Renal cortex interstitium (tissue), 11 donors: Measurements from ENCODE around the gene OSTC. TPM values are rescaled to one million over a fixed set of nuclear protein-coding genes. Genes with fewer than 3 reads are reported as not detected.
"Not testable (repeated sequence)": the region's sequence is repeated elsewhere in the genome, so short reads cannot be mapped to it uniquely, and the experiment has no call there.

Experiments used
- DNase-seq, 11 donors: peaks; one replicate each; pipeline ENCODE4 v3.0.0-alpha.2; 2013; ENCODE audit warnings: low read depth in 9 of 11, low spot score in 4 of 11; ENCODE audit errors: extremely low read depth in 1 of 11
- polyA plus RNA-seq, 3 donors: library from polyadenylated mRNA; unstranded; fragments of 120-200 nt; gene quantifications; one replicate each; pipeline ENCODE4 v1.2.1, GENCODE V29; 2013; ENCODE audit not compliant: insufficient read length in 3 of 3

OSTC gene
- polyA plus RNA-seq, 3 donors = 243 to 268 (median 245) TPM

DNA sequence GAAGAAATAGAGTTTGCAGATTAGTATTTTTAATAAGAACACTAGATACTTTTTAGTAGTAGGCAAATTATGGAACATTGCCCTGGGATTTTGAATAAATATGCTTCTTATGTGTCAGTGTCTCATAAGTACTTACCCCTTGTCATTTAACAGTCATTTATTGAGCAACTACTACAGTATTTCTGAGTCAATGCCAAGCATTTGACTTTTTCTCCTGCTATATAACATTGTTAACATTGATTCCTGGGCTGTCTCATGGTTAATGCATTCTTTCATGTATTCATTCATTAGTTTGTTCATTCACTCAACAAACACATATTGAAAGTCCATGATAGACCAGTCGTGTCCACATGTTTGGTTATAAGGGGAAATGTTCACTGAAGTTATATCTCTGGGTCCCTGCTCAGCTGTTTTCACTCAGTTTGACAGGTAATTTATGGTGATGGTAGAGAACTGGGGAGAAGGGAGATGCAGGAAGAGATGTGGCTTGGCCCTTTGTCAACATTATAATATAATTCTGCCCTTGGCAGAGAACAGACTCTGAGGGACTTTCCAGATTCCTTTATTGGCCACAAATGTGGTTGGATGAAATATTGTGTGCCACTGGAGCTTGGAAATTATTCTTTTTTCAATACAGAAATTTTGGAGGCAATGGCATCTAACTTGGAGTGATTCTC, 49.8 kb downstream of the OSTC start:
- DNase-seq = no peak

DNA sequence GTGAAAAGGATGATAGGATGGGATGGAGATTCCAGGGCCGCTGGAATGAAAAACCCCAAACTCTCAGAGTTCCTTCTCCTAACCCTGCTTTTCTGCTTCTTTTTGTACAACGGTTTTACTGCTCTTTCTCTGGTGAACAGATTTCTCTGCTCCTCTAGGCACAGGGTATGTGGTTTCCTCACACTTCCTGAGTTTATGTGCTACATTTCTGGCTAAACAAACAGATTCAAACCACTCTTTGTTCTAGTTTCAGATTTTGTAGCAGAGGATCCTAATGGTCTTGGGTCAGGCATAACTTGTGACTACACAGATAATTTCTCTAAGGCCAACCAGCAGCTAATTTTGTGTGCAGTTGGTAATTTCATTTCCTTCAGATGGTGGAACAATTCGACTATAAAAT, 52.6 kb downstream of the OSTC start:
- no peak for DNase-seq

DNA sequence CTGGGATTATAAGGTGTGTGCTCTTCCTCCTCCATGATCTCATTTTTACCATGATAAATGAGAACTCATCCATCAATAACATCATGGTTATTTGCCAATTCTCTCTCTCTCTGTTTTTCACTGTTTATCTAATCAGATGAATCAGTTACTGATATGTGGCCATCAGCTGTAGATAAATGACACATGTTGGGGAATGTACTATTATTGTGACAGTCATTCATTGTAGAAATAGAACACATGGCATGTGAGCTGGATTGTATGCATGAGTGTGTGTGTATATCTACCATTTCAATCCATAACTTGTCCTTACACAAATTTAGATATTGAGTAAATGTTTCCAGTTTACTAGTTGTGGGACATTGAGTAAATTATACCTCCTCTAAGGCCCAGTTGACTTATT, 53.0 kb downstream of the OSTC start:
- no peak for DNase-seq

DNA sequence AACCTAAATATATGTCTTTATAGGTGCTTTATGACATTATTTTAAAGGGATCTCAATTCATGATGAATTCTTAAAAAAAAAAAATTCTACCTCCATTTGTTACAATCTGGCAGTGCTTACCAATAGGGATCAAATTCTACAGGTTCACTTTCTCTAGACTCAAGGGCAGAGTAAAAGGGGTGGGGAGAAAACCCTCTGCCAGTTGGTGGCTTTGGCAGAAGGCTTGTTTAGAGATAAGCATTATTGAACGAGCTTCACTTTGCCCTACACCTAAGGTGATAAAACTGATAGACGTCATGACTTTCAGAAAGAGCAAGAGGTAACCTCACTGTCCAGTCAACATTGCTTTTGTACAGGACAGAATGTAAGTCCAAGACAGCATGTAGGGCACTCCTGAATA, 53.6 kb downstream of the OSTC start:
- DNase-seq = no peak

DNA sequence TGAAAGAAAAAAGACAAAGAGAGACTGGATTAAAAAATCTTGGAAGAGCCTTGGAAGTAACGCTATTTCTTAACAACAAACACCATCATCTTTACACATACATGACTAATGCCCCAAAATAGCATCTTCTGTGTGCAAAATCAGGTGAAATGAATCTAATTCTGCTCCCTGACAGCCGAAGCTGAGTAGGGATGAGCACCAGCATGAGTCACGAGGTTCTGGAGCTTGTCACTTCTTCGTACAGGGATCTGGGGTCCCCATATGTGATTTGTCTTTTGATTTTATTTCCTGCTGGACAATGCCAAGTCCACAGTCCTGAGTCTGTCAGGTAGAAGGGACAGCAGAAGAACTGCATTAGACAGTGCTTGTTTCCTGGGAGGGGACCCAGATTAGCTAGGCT, 55.9 kb downstream of the OSTC start:
- no peak for DNase-seq

DNA sequence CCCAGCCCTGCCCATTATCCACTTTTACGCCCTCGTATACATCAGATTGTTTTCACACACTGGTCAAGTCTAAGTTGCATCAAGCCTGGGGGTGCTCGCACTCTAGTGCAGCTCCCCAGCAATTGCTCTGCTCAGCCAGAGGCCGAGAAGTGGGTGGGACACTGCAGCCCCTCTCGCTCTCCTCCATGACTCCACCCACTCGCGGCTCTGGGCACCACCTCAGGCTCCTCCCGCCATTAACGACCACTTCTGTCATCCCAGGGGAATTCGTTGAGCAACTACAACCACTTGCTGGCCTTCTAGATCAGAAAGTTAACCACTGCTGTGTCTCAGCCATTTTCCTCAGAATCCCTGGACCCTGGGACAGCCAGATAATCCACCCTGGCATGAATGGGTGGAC, 58.8 kb downstream of the OSTC start:
- DNase-seq = no peak

DNA sequence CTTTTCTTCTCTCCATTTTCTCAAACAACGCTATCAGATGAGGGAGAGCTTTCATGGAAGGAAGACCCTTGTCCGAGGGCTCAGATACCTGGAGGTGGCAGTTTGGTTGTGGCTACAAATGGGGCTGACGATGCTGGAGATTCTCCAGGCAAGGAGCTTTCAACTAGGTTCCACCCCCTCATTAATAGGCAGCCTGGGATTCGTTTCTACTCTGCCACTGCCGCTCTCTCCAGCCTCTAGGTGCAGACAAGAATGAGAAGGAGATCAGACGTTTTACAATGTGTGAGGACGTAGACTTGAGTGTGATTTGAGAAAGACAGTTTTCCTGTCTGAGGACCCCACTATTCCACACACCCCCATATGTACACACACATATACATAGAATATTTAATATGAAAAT, 59.3 kb downstream of the OSTC start:
- DNase-seq = no peak

DNA sequence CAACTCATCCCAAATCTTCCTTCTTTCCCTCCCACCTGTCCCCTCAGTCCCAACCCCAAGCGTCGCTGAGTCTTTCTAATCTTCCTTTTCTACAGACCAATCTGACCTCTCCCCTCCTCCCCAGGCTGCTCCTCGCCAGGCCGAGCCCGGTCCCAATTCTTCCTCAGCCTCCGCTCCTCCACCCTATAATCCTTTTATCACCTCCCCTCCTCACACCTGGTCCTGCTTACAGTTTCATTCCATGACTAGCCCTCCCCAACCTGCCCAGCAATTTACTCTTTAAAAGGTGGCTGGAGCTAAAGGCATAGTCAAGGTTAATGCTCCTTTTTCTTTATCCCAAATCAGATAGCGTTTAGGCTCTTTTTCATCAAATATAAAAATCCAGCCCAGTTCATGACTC, 60.2 kb downstream of the OSTC start:
- not testable (repeated sequence) for DNase-seq

DNA sequence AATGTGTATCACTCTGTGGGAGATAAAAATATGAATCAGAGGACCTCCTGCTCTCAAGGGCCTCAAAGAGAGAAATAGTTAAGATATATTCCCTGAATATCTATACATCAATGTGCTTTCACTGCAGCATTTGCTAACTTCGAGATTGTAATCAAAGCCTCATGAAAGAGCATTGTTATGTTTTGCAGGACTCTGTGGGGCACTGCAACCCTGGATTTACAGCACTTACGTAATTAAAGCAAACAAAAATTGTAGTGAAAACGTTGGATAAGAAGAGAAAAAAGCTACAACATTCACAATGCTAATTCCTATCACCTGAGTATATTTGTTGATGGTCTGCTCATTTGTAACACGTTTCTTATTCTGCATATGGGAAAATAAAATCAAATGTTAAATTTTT, 64.5 kb downstream of the OSTC start:
- no peak for DNase-seq

DNA sequence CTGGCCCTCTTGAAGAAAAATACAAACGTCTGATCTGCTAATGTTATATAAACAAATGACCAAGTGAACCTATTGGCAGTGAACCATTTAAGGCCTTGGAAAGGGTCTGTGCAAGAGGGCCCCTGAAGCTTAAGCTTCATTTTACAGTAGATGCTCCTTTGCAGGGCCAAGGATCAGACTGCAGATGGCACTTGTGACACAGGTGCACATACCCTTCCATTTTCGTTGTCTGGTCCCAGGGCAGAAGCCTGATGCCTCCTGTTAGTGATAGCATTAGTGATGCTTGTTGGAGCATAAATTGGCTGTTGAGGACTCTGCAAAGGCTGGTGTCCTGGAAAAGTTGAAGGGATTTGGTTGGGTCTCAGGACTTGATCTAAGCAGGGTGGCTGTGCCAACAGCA, 65.9 kb downstream of the OSTC start:
- DNase-seq = no peak

DNA sequence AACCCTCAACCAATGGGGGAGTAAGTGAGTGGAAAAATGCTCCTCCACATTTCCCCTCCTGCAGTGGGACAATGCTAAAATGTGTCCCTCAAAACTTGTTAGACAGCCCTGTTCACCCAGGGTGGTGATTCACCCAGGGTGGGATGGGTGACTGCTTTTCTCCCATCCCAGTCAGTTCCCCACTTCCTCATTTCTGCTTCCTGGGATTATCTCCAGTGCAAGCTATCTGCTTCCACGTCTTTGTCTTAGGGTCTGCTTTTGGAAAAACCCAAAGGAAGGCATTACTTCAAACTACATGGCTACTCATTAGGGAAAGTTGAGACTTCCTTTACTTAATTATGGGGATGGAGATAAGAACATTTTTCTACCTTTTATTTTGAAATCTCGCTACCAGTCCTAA, 67.0 kb downstream of the OSTC start:
- no peak for DNase-seq

Other genes starting within 250 kb of the OSTC start
- gene RPL34, start 30.0 kb upstream of the OSTC start, polyA plus RNA-seq = 1,000 to 10,000 TPM; 1,845 to 2,195 (median 2,002) TPM
- gene ETNPPL, start 112.5 kb downstream of the OSTC start, polyA plus RNA-seq = under 1 TPM; 0.13 to 0.33 (median 0.24) TPM